Smooth muscle cell (in vitro differentiated cells): Measurements from ENCODE around the gene ROBO1. TPM values are rescaled to one million over a fixed set of nuclear protein-coding genes. Genes with fewer than 3 reads are reported as not detected.

Source experiments
- DNase-seq: peaks from one replicate; lab custom pipeline; 2025; ENCODE audit not compliant: unreplicated experiment; lab: John Stamatoyannopoulos, UW
- H2AFZ ChIP-seq: fragments of 200-600 bp; sonication (generic); 2 replicates; pipeline ENCODE4 v1.6.0; 2016; ENCODE audit warnings: antibody characterized with exemption, low read depth, mild to moderate bottlenecking
- H3F3A ChIP-seq: fragments of 200-600 bp; sonication (generic); 2 replicates; pipeline ENCODE4 v1.6.0; 2017; ENCODE audit warnings: antibody characterized with exemption, low read depth
- H3K27ac ChIP-seq: fragments of 200-600 bp; sonication (generic); 2 replicates; pipeline ENCODE4 v1.5.1; 2016; ENCODE audit warnings: low read depth, mild to moderate bottlenecking
- H3K27me3 ChIP-seq: fragments of 200-600 bp; sonication (generic); 2 replicates; pipeline ENCODE4 v1.6.1; 2016; ENCODE audit warnings: low read depth, mild to moderate bottlenecking
- H3K36me3 ChIP-seq: fragments of 200-600 bp; sonication (generic); 2 replicates; pipeline ENCODE4 v1.5.1; 2016; ENCODE audit warnings: low read depth
- H3K4me1 ChIP-seq: fragments of 200-600 bp; sonication (generic); 2 replicates; pipeline ENCODE4 v1.5.1; 2016; ENCODE audit warnings: low read depth
- H3K4me2 ChIP-seq: fragments of 200-600 bp; sonication (generic); 2 replicates; pipeline ENCODE4 v1.6.0; 2016; ENCODE audit warnings: mild to moderate bottlenecking
- H3K4me3 ChIP-seq: fragments of 200-600 bp; sonication (generic); 2 replicates; pipeline ENCODE4 v1.5.1; 2016; ENCODE audit warnings: mild to moderate bottlenecking
- H3K79me2 ChIP-seq: fragments of 200-600 bp; sonication (generic); 2 replicates; pipeline ENCODE4 v1.6.0; 2016; ENCODE audit warnings: low read depth, mild to moderate bottlenecking
- H3K9ac ChIP-seq: fragments of 200-600 bp; sonication (generic); 2 replicates; pipeline ENCODE4 v1.6.0; 2016; ENCODE audit warnings: low read depth
- H3K9me3 ChIP-seq: fragments of 200-600 bp; sonication (generic); replicated peaks from 2 replicates; pipeline ENCODE4 v1.5.1; 2016; ENCODE audit warnings: low read depth
- H4K20me1 ChIP-seq: fragments of 200-600 bp; sonication (generic); 2 replicates; pipeline ENCODE4 v1.6.0; 2016; ENCODE audit warnings: low read depth
- CTCF ChIP-seq: fragments of 200-600 bp; sonication (generic); IDR thresholded peaks from 2 replicates; pipeline ENCODE4 v1.5.1; 2017; ENCODE audit warnings: borderline replicate concordance, mild to moderate bottlenecking, antibody characterized with exemption; ENCODE audit not compliant: insufficient read depth, poor library complexity, severe bottlenecking
- WGBS: methylation state at CpG from one replicate; pipeline ENCODE4 v1.1.7; 2016; ENCODE audit warnings: low lambda C conversion rate; 5-methylcytosine and 5-hydroxymethylcytosine counted together
- polyA plus RNA-seq: library from polyadenylated mRNA; unstranded; fragments of >200 nt; fragmentation: Nextera tagmentation; extraction: Ambion mirVana; gene quantifications from 2 replicates; pipeline ENCODE4 v1.2.1, GENCODE V29; 2016
- total RNA-seq: library from RNA; depleted of rRNA; stranded (reverse); fragments of >200 nt; gene quantifications from 2 replicates; pipeline ENCODE4 v1.2.3, GENCODE V29; 2014

ROBO1 gene
- total and polyA plus RNA-seq, 2 experiments from 2014 or later = 30.5 to 79.5 TPM

- no peak for TF ChIP-seq CTCF
- H3K4me2 ChIP-seq = peak overlapping the region; percentile 72
- H3K79me2 ChIP-seq = peaks cover 21% of the 10 kb centered on the region
- H3F3A ChIP-seq = no peaks in the 10 kb centered on the region
- H3K36me3 ChIP-seq = no peaks in the 10 kb centered on the region
- H3K4me1 ChIP-seq = peaks cover 8% of the 10 kb centered on the region
- H4K20me1 ChIP-seq = peaks cover 25% of the 10 kb centered on the region
- WGBS = 48% methylated on average over 5 of the region's 5 CpGs
- H3K27me3 ChIP-seq = no peaks in the 10 kb centered on the region
- H3K9ac ChIP-seq = no peak overlapping the region
- H2AFZ ChIP-seq = no peak overlapping the region
- H3K27ac ChIP-seq = peak overlapping the region; percentile 15
- H3K4me3 ChIP-seq = no peak overlapping the region
- DNase-seq = no peak
- no peaks in the 10 kb centered on the region for H3K9me3 ChIP-seq
Observed at GRCh38 chr3:78855190-78855589, 912.6 kb downstream of the ROBO1 start.

DNA sequence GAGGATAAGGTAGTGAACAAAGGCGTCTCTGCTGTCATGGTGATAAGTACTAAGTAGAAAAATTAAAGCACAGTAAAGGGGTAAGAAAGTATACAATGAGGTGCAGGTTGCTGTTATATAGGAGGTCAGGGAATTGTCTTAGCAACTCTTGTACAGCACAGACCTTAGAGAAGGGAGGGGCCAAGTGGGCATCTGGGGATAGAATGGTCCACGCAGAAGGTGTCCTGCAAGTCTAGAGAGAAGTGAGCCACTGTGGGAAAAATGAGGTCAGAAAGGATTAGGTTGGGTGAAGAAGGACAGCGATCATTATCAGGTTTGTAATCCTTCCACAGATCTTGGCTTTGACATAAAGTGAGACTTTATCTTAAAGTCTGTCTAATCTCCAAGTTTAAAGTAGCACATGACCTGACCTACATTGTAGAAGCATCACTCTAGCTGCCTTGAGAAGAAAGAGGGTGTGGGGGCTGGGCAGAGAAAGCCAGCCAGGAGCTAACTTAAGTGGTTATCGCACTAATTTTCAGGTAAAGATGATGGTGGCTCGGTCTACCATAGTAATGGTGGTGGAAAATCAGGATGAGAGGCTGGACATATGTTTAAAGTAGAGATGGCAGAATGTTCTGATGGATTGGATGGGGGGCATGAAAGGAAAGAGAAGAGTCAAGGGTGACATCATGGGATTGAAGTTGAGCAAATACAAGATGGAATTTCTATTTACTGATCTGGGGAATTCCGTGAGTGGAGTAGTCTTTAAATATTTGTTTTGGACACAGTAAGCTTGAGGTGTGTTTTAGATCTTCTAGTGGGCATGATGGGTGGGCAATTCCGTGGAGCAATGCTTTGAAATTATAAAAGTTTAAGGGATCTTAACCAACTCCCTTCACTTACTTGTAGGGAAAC is 919.2 kb downstream of the ROBO1 start:
- peaks cover 17% of the 10 kb centered on the region for H3K4me1 ChIP-seq
- H2AFZ ChIP-seq = no peak overlapping the region
- H3K4me3 ChIP-seq = no peak overlapping the region
- H4K20me1 ChIP-seq = peaks cover 41% of the 10 kb centered on the region
- H3K27ac ChIP-seq = no peak overlapping the region
- H3F3A ChIP-seq = peaks cover 14% of the 10 kb centered on the region
- no peak overlapping the region for H3K9ac ChIP-seq
- TF ChIP-seq CTCF = no peak
- H3K27me3 ChIP-seq = no peaks in the 10 kb centered on the region
- no peaks in the 10 kb centered on the region for H3K9me3 ChIP-seq
- H3K36me3 ChIP-seq = no peaks in the 10 kb centered on the region
- no peak overlapping the region for H3K4me2 ChIP-seq
- DNase-seq = no peak
- 79% methylated on average over 7 of the region's 7 CpGs for WGBS
- H3K79me2 ChIP-seq = peaks cover 25% of the 10 kb centered on the region

DNA sequence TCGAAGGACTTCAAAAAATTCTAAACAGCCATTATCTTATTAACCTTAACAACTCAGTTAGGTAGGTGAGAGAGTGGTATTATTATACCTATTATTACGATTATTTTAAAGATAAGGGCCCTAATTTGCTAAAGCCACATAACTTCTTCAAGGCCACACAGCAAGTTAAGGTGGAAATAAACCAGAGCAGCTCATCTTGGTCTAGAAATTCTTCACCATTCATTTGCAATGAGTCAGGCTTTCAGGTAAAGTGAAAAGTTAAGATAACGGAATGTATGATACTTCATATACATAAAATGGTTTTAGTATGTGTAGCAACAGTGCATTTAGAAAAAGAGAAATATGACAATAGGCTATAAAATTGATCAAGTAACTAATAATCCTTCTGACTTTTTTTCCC is 920.2 kb downstream of the ROBO1 start:
- H3K79me2 ChIP-seq = peaks cover 21% of the 10 kb centered on the region
- no peaks in the 10 kb centered on the region for H3K27me3 ChIP-seq
- no peak overlapping the region for H3K4me3 ChIP-seq
- H4K20me1 ChIP-seq = peaks cover 40% of the 10 kb centered on the region
- no peak overlapping the region for H2AFZ ChIP-seq
- H3K27ac ChIP-seq = peak overlapping the region; percentile 43
- no peak for DNase-seq
- H3K9me3 ChIP-seq = no peaks in the 10 kb centered on the region
- WGBS = 68% methylated on average over 3 of the region's 3 CpGs
- H3K4me2 ChIP-seq = peak overlapping the region; percentile 49
- peaks cover 17% of the 10 kb centered on the region for H3K4me1 ChIP-seq
- no peaks in the 10 kb centered on the region for H3K36me3 ChIP-seq
- no peak for TF ChIP-seq CTCF
- H3F3A ChIP-seq = peaks cover 14% of the 10 kb centered on the region
- no peak overlapping the region for H3K9ac ChIP-seq
